Measurements from ENCODE around the gene ABLIM1. TPM values are rescaled to one million over a fixed set of nuclear protein-coding genes. Genes with fewer than 3 reads are reported as not detected.
A peak's percentile ranks its signal among the peaks of the same experiment; 100 is the strongest.
"Not testable (repeated sequence)": the region's sequence is repeated elsewhere in the genome, so short reads cannot be mapped to it uniquely, and the experiment has no call there.

The ABLIM1 gene
- total RNA-seq: 10 to 100 TPM; 14.8 to 54.9 TPM

- peaks cover 23% of the 10 kb centered on the region for H3K27me3 Mint-ChIP-seq
- no peaks in the 10 kb centered on the region for H3K9me3 Mint-ChIP-seq (ENCODE audit: low read depth)
- no peak within 1 kb of the TSS for H3K4me3 Mint-ChIP-seq
- peaks cover 10% of the 10 kb centered on the region for H3K4me1 Mint-ChIP-seq
- H3K36me3 Mint-ChIP-seq: no peaks in the 10 kb centered on the region
- ATAC-seq (no peak), DNase-seq (no peak)
- H3K27ac Mint-ChIP-seq: no peak within 1 kb of the TSS
- CTCF ChIA-PET: no interaction called here
These were observed at the start of gene ABLIM1 for GRCh38 chr10:114658175-114658574. ABLIM1 (minus strand) TSS chr10:114658275; CDS start chr10:114658200, 75 bp downstream.

GRCh38 chr10:114706458-114707055, 48.5 kb upstream of the ABLIM1 start:
- Mint-ChIP-seq H3K4me3 (no peak overlapping the region), H3K27me3 (peaks cover 48% of the 10 kb centered on the region), H3K4me1 (no peaks in the 10 kb centered on the region), H3K27ac (no peak overlapping the region), H3K9me3 (ENCODE audit: low read depth) (no peaks in the 10 kb centered on the region), H3K36me3 (no peaks in the 10 kb centered on the region)
- CTCF ChIA-PET: no interaction called here
- DNase-seq (no peak), ATAC-seq (no peak)

GRCh38 chr10:114704679-114705078, 46.6 kb upstream of the ABLIM1 start:
- Mint-ChIP-seq H3K4me3 (no peak overlapping the region), H3K27me3 (peaks cover 54% of the 10 kb centered on the region), H3K4me1 (no peaks in the 10 kb centered on the region), H3K27ac (no peak overlapping the region), H3K36me3 (no peaks in the 10 kb centered on the region), H3K9me3 (ENCODE audit: low read depth) (no peaks in the 10 kb centered on the region)
- no peak for DNase-seq
- ATAC-seq: no peak
- CTCF ChIA-PET: interaction anchor here (0.6 to 3.6 kb wide), 8 partner anchors 10 to 401 kb away, joined by 3 to 11 read pairs (median 4); partner anchors contain the start of gene FHIP2A

GRCh38 chr10:114703377-114704107, 45.5 kb upstream of the ABLIM1 start:
- Mint-ChIP-seq H3K4me1 (no peaks in the 10 kb centered on the region), H3K4me3 (no peak overlapping the region), H3K36me3 (no peaks in the 10 kb centered on the region), H3K9me3 (ENCODE audit: low read depth) (no peaks in the 10 kb centered on the region), H3K27me3 (peaks cover 53% of the 10 kb centered on the region), H3K27ac (no peak overlapping the region)
- CTCF ChIA-PET: interaction anchor here (0.6 to 3.6 kb wide), 15 partner anchors 9 to 399 kb away, joined by 3 to 11 read pairs (median 3); partner anchors contain the start of gene FHIP2A
- no peak for DNase-seq
- peak; percentile 42 for ATAC-seq

- Mint-ChIP-seq H3K27ac (no peak overlapping the region), H3K36me3 (no peaks in the 10 kb centered on the region), H3K9me3 (ENCODE audit: low read depth) (no peaks in the 10 kb centered on the region), H3K27me3 (peaks cover 36% of the 10 kb centered on the region), H3K4me1 (peaks cover 12% of the 10 kb centered on the region), H3K4me3 (no peak overlapping the region)
- CTCF ChIA-PET: interaction anchor here (0.9 to 1.4 kb wide), 2 partner anchors 12 to 235 kb away, joined by 3 read pairs; no protein-coding TSS in a partner anchor
- no peak for DNase-seq
- ATAC-seq: no peak
These were observed 40.4 kb upstream of the ABLIM1 start for GRCh38 chr10:114698271-114699061.

- ATAC-seq (no peak), DNase-seq (no peak)
- Mint-ChIP-seq H3K27me3 (peaks cover 33% of the 10 kb centered on the region), H3K4me3 (no peak overlapping the region), H3K36me3 (no peaks in the 10 kb centered on the region), H3K9me3 (ENCODE audit: low read depth) (no peaks in the 10 kb centered on the region), H3K27ac (no peak overlapping the region), H3K4me1 (peaks cover 12% of the 10 kb centered on the region)
- CTCF ChIA-PET: no interaction called here
These were observed 39.1 kb upstream of the ABLIM1 start for GRCh38 chr10:114697061-114697598.

- Mint-ChIP-seq H3K4me1 (peaks cover 12% of the 10 kb centered on the region), H3K27me3 (peaks cover 35% of the 10 kb centered on the region)
- CTCF ChIA-PET; H3K27ac Mint-ChIP-seq; ATAC-seq; H3K36me3 Mint-ChIP-seq; H3K9me3 Mint-ChIP-seq (ENCODE audit: low read depth); DNase-seq; H3K4me3 Mint-ChIP-seq: not testable (repeated sequence)
These were observed 38.2 kb upstream of the ABLIM1 start for GRCh38 chr10:114696301-114696700.

- peak; percentile 52 for DNase-seq
- H3K4me3 Mint-ChIP-seq: no peak overlapping the region
- CTCF ChIA-PET: interaction anchor here (0.6 to 1.9 kb wide), 14 partner anchors 9 to 435 kb away, joined by 3 to 14 read pairs (median 3); no protein-coding TSS in a partner anchor
- ATAC-seq: no peak
- H3K36me3 Mint-ChIP-seq: no peaks in the 10 kb centered on the region
- H3K9me3 Mint-ChIP-seq (ENCODE audit: low read depth): no peaks in the 10 kb centered on the region
- no peak overlapping the region for H3K27ac Mint-ChIP-seq
- peaks cover 12% of the 10 kb centered on the region for H3K4me1 Mint-ChIP-seq
- H3K27me3 Mint-ChIP-seq: peaks cover 26% of the 10 kb centered on the region
These were observed 36.7 kb upstream of the ABLIM1 start for GRCh38 chr10:114694752-114695151.

GRCh38 chr10:114694062-114694461, 36.0 kb upstream of the ABLIM1 start:
- CTCF ChIA-PET: interaction anchor here (0.9 to 1.9 kb wide), 15 partner anchors 8 to 435 kb away, joined by 3 to 14 read pairs (median 3); partner anchors contain the start of gene FHIP2A
- DNase-seq (peak; percentile 63), ATAC-seq (peak; percentile 83)
- Mint-ChIP-seq H3K27ac (peak overlapping the region; percentile 39), H3K9me3 (ENCODE audit: low read depth) (no peaks in the 10 kb centered on the region), H3K36me3 (no peaks in the 10 kb centered on the region), H3K4me3 (no peak overlapping the region), H3K27me3 (peaks cover 26% of the 10 kb centered on the region), H3K4me1 (peaks cover 12% of the 10 kb centered on the region)

GRCh38 chr10:114691442-114691941, 33.4 kb upstream of the ABLIM1 start:
- DNase-seq: no peak
- ATAC-seq: no peak
- H3K27me3 Mint-ChIP-seq: peaks cover 16% of the 10 kb centered on the region
- no peak overlapping the region for H3K4me3 Mint-ChIP-seq
- H3K36me3 Mint-ChIP-seq: no peaks in the 10 kb centered on the region
- H3K9me3 Mint-ChIP-seq (ENCODE audit: low read depth): no peaks in the 10 kb centered on the region
- H3K4me1 Mint-ChIP-seq: peaks cover 12% of the 10 kb centered on the region
- CTCF ChIA-PET: no interaction called here
- no peak overlapping the region for H3K27ac Mint-ChIP-seq

- Mint-ChIP-seq H3K4me1 (peaks cover 1% of the 10 kb centered on the region), H3K36me3 (no peaks in the 10 kb centered on the region), H3K4me3 (no peak overlapping the region), H3K9me3 (ENCODE audit: low read depth) (no peaks in the 10 kb centered on the region), H3K27ac (no peak overlapping the region), H3K27me3 (peaks cover 14% of the 10 kb centered on the region)
- ATAC-seq: no peak
- CTCF ChIA-PET: no interaction called here
- DNase-seq: no peak
These were observed 30.7 kb upstream of the ABLIM1 start for GRCh38 chr10:114688786-114689185.

GRCh38 chr10:114687459-114687858, 29.4 kb upstream of the ABLIM1 start:
- Mint-ChIP-seq H3K36me3 (no peaks in the 10 kb centered on the region), H3K27me3 (peaks cover 22% of the 10 kb centered on the region), H3K27ac (no peak overlapping the region), H3K9me3 (ENCODE audit: low read depth) (no peaks in the 10 kb centered on the region), H3K4me3 (no peak overlapping the region), H3K4me1 (no peaks in the 10 kb centered on the region)
- ATAC-seq (no peak), DNase-seq (no peak)
- CTCF ChIA-PET: no interaction called here

GRCh38 chr10:114686013-114686412, 27.9 kb upstream of the ABLIM1 start:
- DNase-seq (no peak), ATAC-seq (no peak)
- Mint-ChIP-seq H3K4me1 (no peaks in the 10 kb centered on the region), H3K9me3 (ENCODE audit: low read depth) (no peaks in the 10 kb centered on the region), H3K27ac (no peak overlapping the region), H3K4me3 (no peak overlapping the region), H3K36me3 (no peaks in the 10 kb centered on the region), H3K27me3 (peaks cover 16% of the 10 kb centered on the region)
- CTCF ChIA-PET: interaction anchor here (0.8 to 1.3 kb wide), 2 partner anchors 9 to 12 kb away, joined by 3 read pairs; no protein-coding TSS in a partner anchor

All from activated CD8-positive, alpha-beta memory T cell treated with anti-CD3 and anti-CD28 coated beads, Interleukin-2, amount 10 ng/mL, durations not matched to agents 7 days and 5 days (primary cell).